GM19452 (cell line): ENCODE results near the gene AP3B1.
A peak's percentile ranks its signal among the peaks of the same experiment; 100 is the strongest.

Experiments used
- ATAC-seq: cut with Tn5 transposase; IDR thresholded peaks from one replicate; pipeline ENCODE4 v1.9.1; 2021; ENCODE audit not compliant: unreplicated experiment

Gene AP3B1, protein sequence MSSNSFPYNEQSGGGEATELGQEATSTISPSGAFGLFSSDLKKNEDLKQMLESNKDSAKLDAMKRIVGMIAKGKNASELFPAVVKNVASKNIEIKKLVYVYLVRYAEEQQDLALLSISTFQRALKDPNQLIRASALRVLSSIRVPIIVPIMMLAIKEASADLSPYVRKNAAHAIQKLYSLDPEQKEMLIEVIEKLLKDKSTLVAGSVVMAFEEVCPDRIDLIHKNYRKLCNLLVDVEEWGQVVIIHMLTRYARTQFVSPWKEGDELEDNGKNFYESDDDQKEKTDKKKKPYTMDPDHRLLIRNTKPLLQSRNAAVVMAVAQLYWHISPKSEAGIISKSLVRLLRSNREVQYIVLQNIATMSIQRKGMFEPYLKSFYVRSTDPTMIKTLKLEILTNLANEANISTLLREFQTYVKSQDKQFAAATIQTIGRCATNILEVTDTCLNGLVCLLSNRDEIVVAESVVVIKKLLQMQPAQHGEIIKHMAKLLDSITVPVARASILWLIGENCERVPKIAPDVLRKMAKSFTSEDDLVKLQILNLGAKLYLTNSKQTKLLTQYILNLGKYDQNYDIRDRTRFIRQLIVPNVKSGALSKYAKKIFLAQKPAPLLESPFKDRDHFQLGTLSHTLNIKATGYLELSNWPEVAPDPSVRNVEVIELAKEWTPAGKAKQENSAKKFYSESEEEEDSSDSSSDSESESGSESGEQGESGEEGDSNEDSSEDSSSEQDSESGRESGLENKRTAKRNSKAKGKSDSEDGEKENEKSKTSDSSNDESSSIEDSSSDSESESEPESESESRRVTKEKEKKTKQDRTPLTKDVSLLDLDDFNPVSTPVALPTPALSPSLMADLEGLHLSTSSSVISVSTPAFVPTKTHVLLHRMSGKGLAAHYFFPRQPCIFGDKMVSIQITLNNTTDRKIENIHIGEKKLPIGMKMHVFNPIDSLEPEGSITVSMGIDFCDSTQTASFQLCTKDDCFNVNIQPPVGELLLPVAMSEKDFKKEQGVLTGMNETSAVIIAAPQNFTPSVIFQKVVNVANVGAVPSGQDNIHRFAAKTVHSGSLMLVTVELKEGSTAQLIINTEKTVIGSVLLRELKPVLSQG

DNA sequence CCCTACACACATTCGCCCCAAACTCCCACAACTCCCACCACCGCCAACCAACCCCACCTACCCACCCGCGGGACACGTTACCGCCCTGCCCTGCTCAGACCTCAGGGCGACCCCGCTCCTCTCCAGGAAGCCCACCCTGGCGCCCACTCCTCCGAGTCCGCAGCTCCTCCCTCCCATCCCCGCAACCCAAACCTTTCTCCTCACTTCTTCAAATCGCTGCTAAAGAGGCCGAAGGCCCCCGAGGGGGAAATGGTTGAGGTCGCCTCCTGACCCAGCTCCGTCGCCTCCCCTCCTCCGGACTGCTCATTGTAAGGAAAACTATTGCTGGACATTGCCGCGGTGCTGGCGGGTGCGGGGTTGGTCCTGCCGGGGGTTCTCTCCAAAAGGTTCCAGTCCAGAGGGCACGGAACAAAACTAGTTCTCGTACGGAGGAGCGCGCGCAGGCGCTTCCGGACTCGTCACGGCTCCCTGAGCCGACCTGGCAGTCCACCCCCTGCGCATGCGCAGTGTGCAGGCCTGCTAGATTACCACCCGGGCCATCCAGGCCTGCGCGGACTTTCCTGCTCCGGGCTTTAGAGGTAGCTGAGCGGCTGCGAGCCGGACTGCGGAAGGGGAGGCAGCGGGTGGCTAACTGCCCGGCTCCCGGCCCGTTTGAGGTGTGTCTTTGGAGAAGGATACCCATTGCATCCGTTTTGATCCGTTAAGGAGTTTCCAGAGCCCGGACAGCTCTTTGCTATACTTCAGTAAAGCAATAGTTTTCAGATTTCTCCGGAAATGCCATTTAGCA, at the start of gene AP3B1:
TSS of gene AP3B1 (minus strand) at position 451 of the 787 bp plus-strand sequence. CDS start at position 332, 119 bp downstream.
- ATAC-seq: peak; percentile 83

DNA sequence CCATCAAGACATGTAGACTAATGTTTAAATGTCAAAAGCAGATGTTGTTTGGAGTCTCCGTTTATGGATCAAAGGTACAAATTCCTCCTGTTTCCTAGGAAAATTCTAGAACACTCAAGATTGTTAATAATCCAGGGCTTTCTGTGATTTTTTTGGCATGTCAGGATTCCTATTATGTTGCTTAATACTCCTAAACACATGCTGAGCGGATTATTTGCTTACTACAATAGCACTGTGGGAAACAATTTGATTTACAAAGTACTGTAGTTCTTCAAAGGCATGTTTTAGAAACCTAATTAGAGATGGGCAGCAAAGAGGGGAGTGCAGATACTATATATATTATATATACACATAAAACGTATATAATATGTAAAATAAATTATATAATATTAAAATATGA, 46.9 kb upstream of the AP3B1 start:
- no peak for ATAC-seq

GRCh38 chr5:78339617-78340436, 45.3 kb upstream of the AP3B1 start:
- ATAC-seq: no peak

DNA sequence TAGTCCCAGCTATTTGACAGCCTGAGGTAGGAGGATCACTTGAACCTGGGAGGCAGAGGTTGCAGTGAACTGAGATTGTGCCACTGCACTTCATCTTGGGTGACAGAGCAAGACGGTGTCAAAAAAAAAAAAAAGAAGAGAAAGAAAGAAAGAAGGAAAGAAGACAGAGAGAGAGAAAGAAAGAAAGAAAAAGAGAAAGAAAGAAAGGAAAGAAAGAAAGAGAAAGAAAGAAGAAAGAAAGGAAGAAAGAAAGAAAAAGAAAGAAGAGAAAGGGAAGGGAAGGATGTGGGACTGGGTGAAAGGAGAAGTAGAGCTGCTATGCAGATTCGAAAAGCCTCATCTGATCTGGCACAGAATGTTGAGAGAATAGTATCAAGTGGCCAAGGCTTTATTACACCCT, 42.2 kb upstream of the AP3B1 start:
- no peak for ATAC-seq

DNA sequence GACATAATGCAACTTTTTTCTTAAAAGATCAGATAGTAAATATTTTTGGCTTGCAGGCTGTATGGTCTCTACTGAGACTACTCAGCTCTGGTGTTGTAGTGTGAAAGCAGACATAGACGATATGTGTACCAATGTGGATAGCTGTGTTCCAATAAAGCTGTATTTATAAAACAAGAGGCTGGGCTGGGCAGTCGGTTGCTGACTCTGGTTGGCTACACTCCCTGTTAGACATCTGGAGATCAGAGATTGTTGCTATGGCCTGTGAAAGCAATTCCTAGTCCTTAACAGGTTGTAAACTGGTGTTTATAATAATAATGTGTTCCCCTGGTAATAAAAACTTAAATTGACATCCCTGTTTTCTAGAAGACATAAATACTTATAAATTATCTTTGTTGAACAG, 41.5 kb upstream of the AP3B1 start:
- ATAC-seq: no peak

- ATAC-seq: no peak
These were observed 40.3 kb upstream of the AP3B1 start for GRCh38 chr5:78334811-78335210.

- no peak for ATAC-seq
These were observed 37.1 kb upstream of the AP3B1 start for GRCh38 chr5:78331523-78332080.

DNA sequence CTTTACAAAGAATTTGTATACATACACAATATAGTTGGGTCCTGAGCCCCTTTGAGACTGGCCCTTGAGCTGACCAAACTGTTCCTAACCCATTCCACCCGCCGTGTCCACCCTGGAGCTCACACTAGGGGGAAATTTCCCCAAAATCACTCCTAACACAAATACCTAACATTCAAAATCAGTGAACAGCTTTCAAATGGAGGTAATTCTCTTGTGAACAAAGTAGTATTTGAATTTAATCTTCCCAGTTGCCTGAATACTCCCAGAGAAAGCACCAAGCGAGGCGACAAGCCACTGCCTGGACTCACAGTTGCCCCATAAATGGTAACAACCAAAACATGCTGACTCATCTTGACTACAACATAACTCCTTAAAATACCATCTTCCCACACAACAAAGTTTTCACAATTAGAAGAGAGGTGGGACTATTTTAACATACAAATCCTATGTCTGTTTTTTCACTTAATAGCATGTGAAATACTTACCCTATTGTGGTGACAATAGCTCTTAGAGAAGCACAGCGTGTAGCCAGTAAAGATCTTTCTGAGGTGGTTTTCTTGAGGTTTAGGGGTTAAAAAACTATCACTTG, 34.2 kb upstream of the AP3B1 start:
- ATAC-seq: no peak

DNA sequence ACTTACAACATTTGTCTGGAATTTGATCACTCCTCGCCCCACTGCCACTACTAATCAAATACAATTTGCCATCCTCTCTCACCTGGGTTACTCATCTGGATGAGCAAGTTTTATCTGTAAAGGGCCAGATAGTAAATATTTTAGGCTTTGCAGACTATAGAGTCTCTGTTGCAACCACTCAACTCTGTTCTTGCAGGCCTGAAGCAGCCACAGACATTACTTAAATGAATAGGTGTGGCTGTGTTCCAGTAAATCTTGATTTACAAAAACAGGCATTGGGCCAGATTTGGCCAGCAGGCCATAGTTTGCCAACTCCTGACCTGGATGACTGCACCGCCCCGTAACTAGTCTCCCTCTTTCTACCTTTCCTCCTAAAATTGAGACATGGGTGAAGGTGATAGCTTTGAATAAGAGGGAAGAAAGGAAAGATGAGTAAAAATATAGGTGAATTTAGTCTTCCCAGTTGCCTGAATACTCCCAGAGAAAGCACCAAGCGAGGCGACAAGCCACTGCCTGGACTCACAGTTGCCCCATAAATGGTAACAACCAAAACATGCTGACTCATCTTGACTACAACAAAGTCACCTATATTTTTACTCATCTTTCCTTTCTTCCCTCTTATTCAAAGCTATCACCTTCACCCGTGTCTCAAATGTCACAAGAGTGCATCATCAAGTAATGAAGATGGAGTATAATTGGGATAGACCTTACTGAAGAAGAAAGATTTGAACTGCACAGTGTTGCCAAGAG, 33.4 kb upstream of the AP3B1 start:
- no peak for ATAC-seq

DNA sequence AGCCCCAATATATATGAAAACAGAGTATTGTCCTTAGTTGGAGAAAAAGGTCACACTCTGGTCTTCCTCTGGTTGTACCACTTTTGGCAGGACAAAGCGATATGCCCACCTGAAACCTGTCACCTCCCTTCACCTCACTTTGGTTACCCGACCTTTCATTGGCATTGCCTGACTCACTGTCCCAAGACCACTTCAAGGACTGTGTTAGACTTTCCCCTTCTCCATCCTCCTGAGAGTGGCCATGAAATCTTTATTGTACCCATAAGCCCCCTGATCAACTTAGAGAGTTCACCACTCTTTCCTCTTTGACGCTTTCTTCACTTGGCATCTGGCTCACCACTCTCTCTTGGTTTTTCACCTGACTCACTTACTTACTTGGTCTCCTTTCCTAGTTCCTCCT, 32.4 kb upstream of the AP3B1 start:
- no peak for ATAC-seq

DNA sequence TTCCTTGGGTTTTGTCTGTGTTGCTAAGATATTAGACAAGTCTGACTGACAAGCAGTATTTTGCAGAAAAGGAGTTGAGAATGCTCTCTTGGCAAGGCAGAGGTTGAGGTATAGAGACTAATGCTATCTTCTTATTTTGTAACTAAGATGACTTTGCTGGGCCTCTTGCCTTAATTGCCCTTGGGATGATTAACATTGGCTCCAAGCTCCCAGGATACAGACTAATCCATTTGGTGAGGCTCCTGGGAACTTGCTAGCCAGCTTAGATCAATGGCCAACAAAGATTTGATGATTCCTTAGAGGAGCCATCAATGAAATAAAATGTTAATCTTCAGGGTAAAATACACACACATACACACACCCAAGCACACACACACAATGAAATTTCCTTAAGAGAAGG, 28.7 kb upstream of the AP3B1 start:
- ATAC-seq: no peak

DNA sequence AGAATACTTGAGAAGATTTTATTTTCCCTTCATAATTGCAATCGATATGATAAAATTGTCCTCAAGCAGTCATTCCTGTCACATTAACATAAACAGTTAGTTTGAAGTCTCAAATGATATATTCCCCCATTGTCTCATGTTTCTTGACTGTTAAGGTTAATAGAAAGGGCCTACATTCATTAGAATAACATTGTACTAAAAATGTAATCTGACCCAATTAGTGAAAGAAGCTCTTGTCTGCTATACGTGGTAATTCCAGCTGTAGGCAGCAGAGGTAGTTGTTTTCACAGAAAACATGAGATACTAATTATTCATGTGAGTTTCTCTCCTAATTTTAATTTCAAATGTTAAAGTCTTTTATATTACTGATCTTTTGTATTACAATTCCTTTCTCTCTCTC, 25.9 kb upstream of the AP3B1 start:
- no peak for ATAC-seq

DNA sequence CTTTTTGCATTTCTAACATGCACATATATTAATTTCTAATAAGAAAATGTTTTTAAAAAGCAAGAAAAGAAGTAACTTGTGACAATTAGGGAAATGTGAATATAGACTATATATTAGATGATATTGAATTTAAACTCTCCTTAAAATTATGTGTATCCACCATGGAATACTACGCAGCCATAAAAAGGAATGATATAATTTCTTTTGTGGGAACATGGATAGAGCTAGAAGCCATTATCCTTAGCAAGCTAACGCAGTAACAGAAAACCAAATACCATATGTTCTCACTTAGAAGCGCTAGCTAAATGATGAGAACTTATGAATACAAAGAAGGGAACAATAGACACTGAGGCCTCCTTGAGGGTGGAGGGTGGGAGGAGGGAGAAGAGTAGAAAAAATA, 23.8 kb upstream of the AP3B1 start:
- no peak for ATAC-seq

DNA sequence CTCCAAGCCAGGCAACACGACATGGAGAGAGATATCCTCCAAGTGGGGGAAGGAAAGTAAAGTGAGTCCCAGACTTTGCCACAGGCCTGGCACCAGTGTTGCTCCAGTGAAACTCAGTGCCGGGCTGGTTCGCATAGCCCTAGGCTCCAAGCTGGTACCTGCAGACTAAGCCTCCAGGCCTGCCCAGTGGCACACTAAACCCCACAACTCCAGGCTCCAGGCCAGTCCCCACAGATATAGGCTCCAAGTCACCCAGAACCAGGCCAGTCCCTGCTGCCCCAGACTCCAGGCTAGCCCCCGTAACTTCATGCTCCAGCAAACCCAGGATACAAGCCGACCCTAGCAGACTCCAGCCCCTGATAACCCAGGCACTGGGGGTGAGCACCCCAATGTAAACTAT, 23.0 kb upstream of the AP3B1 start:
- ATAC-seq: no peak

DNA sequence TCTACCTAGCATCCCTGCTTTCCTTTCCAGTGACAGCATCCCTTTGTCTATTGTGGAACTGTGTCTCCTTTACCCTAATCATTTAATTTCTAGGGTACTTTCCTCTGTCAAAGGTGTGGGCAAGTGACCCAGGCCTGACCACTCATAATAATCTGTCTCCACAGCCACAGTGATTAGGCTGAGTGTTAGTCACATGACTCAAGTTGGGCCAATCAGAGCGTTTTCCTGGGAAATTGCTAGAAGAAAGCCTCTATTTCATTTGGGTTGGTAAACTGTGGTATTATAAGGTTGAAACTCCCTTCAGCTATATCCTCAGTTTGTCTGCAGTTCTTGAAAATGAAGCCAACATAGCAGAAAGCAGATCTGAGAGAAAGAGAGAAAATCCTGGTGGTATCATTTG, 14.2 kb upstream of the AP3B1 start:
- ATAC-seq: no peak

GRCh38 chr5:78300464-78301045, 6.1 kb upstream of the AP3B1 start:
- ATAC-seq: no peak

GRCh38 chr5:78295035-78295961, 800 bp upstream of the AP3B1 start:
- no peak for ATAC-seq
